ENCODE measurements around the gene YJEFN3. TPM values are rescaled to one million over a fixed set of nuclear protein-coding genes. Genes with fewer than 3 reads are reported as not detected.

YJEFN3 gene
- total and polyA plus RNA-seq, 2 of the 8 experiments (the other 6 are each of a cell fraction or from before 2014, with no cell fraction given), result 5.7 to 9.4 TPM

DNA sequence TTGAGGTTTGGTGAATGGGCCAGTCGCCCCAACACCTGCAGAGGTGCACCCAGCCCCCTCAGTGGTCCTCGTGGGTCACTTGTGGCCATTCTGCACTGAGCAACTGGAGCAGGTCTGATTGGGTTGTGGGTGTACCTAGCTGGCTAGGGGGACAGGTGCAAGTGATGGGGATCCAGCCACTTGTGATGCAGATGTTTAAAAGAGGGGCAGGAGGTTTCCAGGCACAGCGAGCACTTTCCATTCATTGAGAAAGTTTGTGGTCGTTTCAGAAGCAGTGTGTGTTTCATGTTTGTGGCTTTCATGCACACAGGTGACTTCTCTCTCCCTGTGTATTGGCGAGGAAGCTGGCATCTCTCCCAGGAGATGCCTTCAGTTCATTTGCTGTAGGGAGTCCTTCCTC lies 48.0 kb upstream of the YJEFN3 start:
- POLR2A ChIA-PET (ENCODE audit: partially characterized antibody), result interaction anchor here (2.1 kb wide), 1 partner anchor 75 kb away, joined by 5 read pairs; the partner anchor contains the start of gene GATAD2A
- H3K9me3 ChIP-seq (ENCODE audit: insufficient read depth in 2 of 2, low read depth in 1 of 2, low read length in 1 of 2), result no peaks in the 10 kb centered on the region
- no peak overlapping the region for H2BK12ac ChIP-seq (ENCODE audit: low read depth, low read length)
- no peak overlapping the region for H2BK120ac ChIP-seq (replicated peaks; ENCODE audit: low read depth, low read length)
- 84% methylated on average over 5 of the region's 5 CpGs; no CpG with 5 or more reads in 1 of the 2 experiments for WGBS, 2 experiments (ENCODE audit: extremely low coverage in 1 of 2, insufficient coverage in 1 of 2, insufficient read length in 1 of 2, insufficient replicate concordance in 2 of 2, low coverage in 1 of 2, low lambda C conversion rate in 2 of 2, missing lambda C conversion rate in 1 of 2)
- H4K20me1 ChIP-seq (replicated peaks in 1 of 2; ENCODE audit: control insufficient read depth in 1 of 2, insufficient read depth in 2 of 2, low read length in 2 of 2), result peaks cover 15 to 49% of the 10 kb centered on the region in 2 experiments
- no peak overlapping the region for H2AK5ac ChIP-seq (ENCODE audit: low read depth, low read length)
- no peak overlapping the region for H3K14ac ChIP-seq (ENCODE audit: insufficient read length)
- no peak overlapping the region for H4K8ac ChIP-seq (ENCODE audit: extremely low read depth, insufficient read depth, low read length)
- H2BK5ac ChIP-seq (ENCODE audit: low read depth, low read length), result no peak overlapping the region; the same call in 1 of the 2 replicates
- H4K5ac ChIP-seq (ENCODE audit: insufficient read length, low read depth, low read length), result no peak overlapping the region
- H3K79me1 ChIP-seq (ENCODE audit: low read depth, low read length), result peaks cover 29% of the 10 kb centered on the region
- peaks cover 0 to 3% (median under 1%) of the 10 kb centered on the region in 4 experiments; a peak in 2 of 8 replicates for H3K36me3 ChIP-seq (ENCODE audit: control insufficient read depth in 2 of 4, insufficient read depth in 4 of 4, low read length in 3 of 4)
- no peak overlapping the region for H3K4ac ChIP-seq (replicated peaks; ENCODE audit: insufficient read length, low read depth, low read length)
- H3K56ac ChIP-seq (replicated peaks; ENCODE audit: insufficient read length, low read depth, low read length), result no peak overlapping the region
- no peak overlapping the region for H3K9ac ChIP-seq (replicated peaks in 1 of 4; ENCODE audit: extremely low read depth in 1 of 4, low read depth in 3 of 4, low read length in 3 of 4)
- no peak overlapping the region for H3K4me3 ChIP-seq (ENCODE audit: extremely low read depth in 1 of 4, insufficient read depth in 2 of 4, low read depth in 3 of 4, low read length in 4 of 4)
- H3K18ac ChIP-seq (ENCODE audit: extremely low read depth, low read length), result no peak overlapping the region
- H3K23me2 ChIP-seq (ENCODE audit: low read depth, low read length), result no peaks in the 10 kb centered on the region; the same call in 1 of the 2 replicates
- CTCF ChIA-PET (ENCODE audit: partially characterized antibody), result interaction anchor here (0.6 to 2.2 kb wide), 4 partner anchors 10 to 63 kb away, joined by 3 to 19 read pairs (median 4); no protein-coding TSS in a partner anchor
- no peaks in the 10 kb centered on the region for H3K27me3 ChIP-seq (replicated peaks in 1 of 4; ENCODE audit: control insufficient read depth in 3 of 4, extremely low read depth in 1 of 4, insufficient read depth in 3 of 4, low read length in 3 of 4)
- H3K23ac ChIP-seq (ENCODE audit: insufficient read length), result no peak overlapping the region
- peaks cover 3 to 12% (median 8%) of the 10 kb centered on the region in 4 experiments; a peak in 6 of 7 replicates for H3K4me1 ChIP-seq (replicated peaks in 1 of 4; ENCODE audit: control insufficient read depth in 3 of 4, insufficient read depth in 4 of 4, low read length in 3 of 4)
- TF ChIP-seq, protein P1, sequence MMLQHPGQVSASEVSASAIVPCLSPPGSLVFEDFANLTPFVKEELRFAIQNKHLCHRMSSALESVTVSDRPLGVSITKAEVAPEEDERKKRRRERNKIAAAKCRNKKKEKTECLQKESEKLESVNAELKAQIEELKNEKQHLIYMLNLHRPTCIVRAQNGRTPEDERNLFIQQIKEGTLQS (IDR thresholded peaks at IDR 0.05; ENCODE audit: insufficient read depth, low read depth, low read length), result no peak
- TF ChIP-seq RBBP5 (IDR thresholded peaks at IDR 0.05; ENCODE audit: borderline replicate concordance, low read depth, low read length), result no peak
- H2BK20ac ChIP-seq (ENCODE audit: low read length), result no peak overlapping the region
- FAIRE-seq, result no peak
- no peak overlapping the region for H3K4me2 ChIP-seq (ENCODE audit: insufficient read depth in 1 of 2, low read depth in 2 of 2, low read length in 2 of 2)
- no peak overlapping the region for H4K91ac ChIP-seq (replicated peaks; ENCODE audit: insufficient read length, low read length)
- peaks cover 6 to 92% of the 10 kb centered on the region in 2 experiments; a peak in 3 of 4 replicates for H3K79me2 ChIP-seq (ENCODE audit: control insufficient read depth in 1 of 2, insufficient read depth in 2 of 2, low read length in 2 of 2)
- no peak for DNase-seq (ENCODE audit: low read depth in 1 of 2, low spot score in 2 of 2)
- no peak overlapping the region for H2AFZ ChIP-seq (ENCODE audit: low read length)
- no peak overlapping the region for H2BK15ac ChIP-seq (ENCODE audit: low read length)
- no peak overlapping the region for H3K27ac ChIP-seq (ENCODE audit: low read depth, low read length)

All from H1 (cell line).